Esophagus (tissue), 2 donors: ENCODE measurements around the gene IFITM5. TPM values are rescaled to one million over a fixed set of nuclear protein-coding genes. Genes with fewer than 3 reads are reported as not detected.

ENCODE experiments used
- H3K27ac ChIP-seq, 2 donors: one replicate each; pipeline ENCODE4 v1.5.1; 2013; ENCODE audit warnings: low read depth in 2 of 2, mild to moderate bottlenecking in 2 of 2, inconsistent platforms in 1 of 2, low read length in 1 of 2, moderate library complexity in 1 of 2
- H3K27me3 ChIP-seq, 2 donors: one replicate each; pipeline ENCODE4 v1.6.1; 2013; ENCODE audit warnings: low read length in 2 of 2, control low read depth in 1 of 2, mild to moderate bottlenecking in 1 of 2; ENCODE audit not compliant: insufficient read depth in 2 of 2, control insufficient read depth in 1 of 2
- H3K36me3 ChIP-seq, 2 donors: one replicate each; pipeline ENCODE4 v1.6.1; 2013; ENCODE audit warnings: low read length in 1 of 2; ENCODE audit not compliant: control insufficient read depth in 2 of 2, insufficient read depth in 2 of 2
- H3K4me1 ChIP-seq, 2 donors: one replicate each; pipeline ENCODE4 v1.6.1; 2013; ENCODE audit warnings: low read length in 1 of 2; ENCODE audit not compliant: control insufficient read depth in 2 of 2, insufficient read depth in 2 of 2
- H3K4me3 ChIP-seq, 2 donors: one replicate each; pipeline ENCODE4 v1.5.1; 2013; ENCODE audit warnings: low read length in 2 of 2, mild to moderate bottlenecking in 2 of 2, low read depth in 1 of 2, moderate library complexity in 1 of 2
- H3K9me3 ChIP-seq, 2 donors: one replicate each; pipeline ENCODE4 v1.6.1; 2013; ENCODE audit warnings: mild to moderate bottlenecking in 2 of 2, low read depth in 1 of 2, low read length in 1 of 2, moderate library complexity in 1 of 2; ENCODE audit not compliant: control insufficient read depth in 2 of 2, insufficient read depth in 1 of 2
- WGBS, 2 donors: extraction: QIAGEN DNeasy Blood & Tissue Kit; methylation state at CpG; one replicate each; pipeline ENCODE4 v1.1.7; 2013; 5-methylcytosine and 5-hydroxymethylcytosine counted together
- polyA plus RNA-seq, 2 donors: library from polyadenylated mRNA; stranded (reverse); fragments of 200-250 nt; gene quantifications; one replicate each; pipeline ENCODE4 v1.2.3, GENCODE V29; 2013
- donor health status: healthy with polysubstance abuse.
- donor health status: Bipolar disorder and iron deficiency.

Gene IFITM5
- polyA plus RNA-seq, 2 donors = not detected

DNA sequence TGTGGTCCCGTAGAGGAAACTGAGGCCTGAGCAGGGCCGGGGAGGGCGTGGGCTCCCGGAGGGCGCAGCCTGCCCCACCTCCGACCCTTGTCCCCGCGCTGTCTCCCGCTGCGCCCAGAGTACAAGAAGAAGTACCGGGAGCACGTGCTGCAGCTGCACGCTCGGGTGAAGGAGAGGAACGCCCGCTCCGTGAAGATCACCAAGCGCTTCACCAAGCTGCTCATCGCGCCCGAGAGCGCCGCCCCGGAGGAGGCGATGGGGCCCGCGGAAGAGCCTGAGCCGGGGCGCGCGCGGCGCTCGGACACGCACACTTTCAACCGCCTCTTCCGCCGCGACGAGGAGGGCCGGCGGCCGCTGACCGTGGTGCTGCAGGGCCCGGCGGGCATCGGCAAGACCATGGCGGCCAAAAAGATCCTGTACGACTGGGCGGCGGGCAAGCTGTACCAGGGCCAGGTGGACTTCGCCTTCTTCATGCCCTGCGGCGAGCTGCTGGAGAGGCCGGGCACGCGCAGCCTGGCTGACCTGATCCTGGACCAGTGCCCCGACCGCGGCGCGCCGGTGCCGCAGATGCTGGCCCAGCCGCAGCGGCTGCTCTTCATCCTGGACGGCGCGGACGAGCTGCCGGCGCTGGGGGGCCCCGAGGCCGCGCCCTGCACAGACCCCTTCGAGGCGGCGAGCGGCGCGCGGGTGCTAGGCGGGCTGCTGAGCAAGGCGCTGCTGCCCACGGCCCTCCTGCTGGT, 19.2 kb downstream of the IFITM5 start:
- peak overlapping the region; percentile 23 to 31 for H3K4me3 ChIP-seq
- WGBS, 2 donors = 2% methylated on average over 83 to 85 of the region's 85 CpGs
- H3K27ac ChIP-seq = no peak overlapping the region
- no peaks in the 10 kb centered on the region for H3K9me3 ChIP-seq
- peaks cover 7 to 22% of the 10 kb centered on the region in 2 donors for H3K4me1 ChIP-seq
- peaks cover 0 to 25% of the 10 kb centered on the region in 2 donors for H3K27me3 ChIP-seq
- no peaks in the 10 kb centered on the region for H3K36me3 ChIP-seq

DNA sequence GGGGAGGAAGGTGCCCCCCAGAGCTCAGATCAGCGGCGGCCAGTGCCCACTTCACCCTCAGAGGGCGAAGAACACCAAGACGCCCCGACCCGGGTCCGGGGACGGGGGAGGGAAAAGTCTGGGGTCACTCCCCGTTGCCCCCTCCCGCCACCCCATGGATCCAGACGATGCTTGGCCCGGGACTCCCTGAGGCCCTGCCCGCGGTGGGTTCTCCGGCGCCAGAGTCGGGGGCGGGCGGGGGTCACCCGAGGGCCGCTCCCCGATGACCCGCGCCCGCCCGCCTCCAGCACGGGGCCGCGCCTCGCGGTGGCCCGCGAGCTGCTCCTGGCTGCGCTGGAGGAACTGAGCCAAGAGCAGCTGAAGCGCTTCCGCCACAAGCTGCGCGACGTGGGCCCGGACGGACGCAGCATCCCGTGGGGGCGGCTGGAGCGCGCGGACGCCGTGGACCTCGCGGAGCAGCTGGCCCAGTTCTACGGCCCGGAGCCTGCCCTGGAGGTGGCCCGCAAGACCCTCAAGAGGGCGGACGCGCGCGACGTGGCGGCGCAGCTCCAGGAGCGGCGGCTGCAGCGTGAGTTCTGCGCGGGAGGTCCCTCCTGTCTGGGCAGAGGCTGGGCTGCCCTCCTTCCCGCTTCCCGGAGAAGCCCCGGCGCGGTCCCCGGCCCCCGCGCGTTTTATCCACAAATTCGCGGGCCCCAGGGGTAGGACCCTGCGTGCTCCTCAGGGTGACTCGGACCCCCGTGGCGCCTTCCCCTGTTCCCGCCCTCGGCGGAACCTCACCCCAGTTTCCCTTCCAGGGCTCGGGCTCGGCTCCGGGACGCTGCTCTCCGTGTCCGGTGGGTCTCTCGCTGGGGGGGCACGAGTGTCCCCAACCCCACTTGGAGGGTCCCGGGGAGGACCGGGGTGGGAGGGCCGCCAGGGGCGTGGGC, 20.0 kb downstream of the IFITM5 start:
- H3K4me1 ChIP-seq = peaks cover 7 to 22% of the 10 kb centered on the region in 2 donors
- no peaks in the 10 kb centered on the region for H3K9me3 ChIP-seq
- no peak overlapping the region for H3K27ac ChIP-seq
- WGBS, 2 donors = 12% methylated on average over 89 to 97 of the region's 97 CpGs
- H3K27me3 ChIP-seq = peaks cover 0 to 25% of the 10 kb centered on the region in 2 donors
- H3K36me3 ChIP-seq = no peaks in the 10 kb centered on the region
- H3K4me3 ChIP-seq = peak overlapping the region; percentile 23 to 29

DNA sequence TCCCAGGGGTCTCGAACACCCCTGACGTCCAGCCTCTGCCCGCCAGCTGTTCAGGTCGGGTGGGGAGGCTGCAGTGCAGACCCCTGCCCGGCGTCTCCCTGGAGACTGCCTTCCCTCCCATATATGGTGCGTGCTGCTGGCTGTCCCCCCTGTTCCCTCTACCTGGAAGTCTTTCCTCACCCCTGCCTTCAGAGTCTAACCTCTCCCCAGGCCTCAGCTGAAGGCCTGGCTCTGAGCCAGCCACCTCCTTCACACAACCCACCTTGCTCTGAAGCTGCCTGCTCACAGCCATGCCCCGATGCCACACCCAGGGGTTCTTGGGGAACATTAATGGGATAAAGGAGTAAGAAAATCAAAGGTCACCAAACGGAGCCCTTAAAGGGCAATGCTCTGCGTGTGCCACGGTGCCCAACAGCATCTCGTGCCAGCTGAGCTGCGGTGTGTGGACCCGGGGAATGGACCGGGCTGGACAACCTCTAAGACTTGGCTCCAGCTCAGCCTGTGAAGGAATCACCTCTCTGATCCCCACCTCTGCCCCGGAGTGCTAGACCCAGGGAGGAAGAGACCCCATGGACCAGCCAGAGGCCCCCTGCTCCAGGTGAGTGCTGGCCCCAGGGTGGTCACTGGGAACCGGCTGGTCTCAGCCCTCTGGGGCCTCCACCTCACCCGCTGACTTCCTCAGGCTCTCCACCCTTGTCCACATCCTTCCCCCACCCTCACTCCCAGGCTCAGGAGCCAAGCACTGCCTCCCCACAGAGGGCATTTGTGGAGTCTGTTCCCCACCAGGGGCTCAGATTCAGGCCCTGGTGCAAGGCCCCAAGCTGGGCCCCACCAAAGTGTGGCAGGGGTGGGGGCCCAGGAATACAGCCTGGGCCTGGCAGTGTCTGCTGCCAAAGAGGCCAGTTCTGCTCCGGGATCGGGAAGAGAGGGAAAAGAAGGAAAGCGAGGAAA, 21.1 kb downstream of the IFITM5 start, which contains the start of gene NLRP6:
TSS of gene NLRP6 (plus strand) at position 407 of the 951 bp plus-strand sequence. CDS start at position 570, 163 bp downstream.
- Histone ChIP-seq H3K4me3 (peak within 1 kb of the TSS; percentile 23 to 29), H3K27me3 (peaks cover 0 to 25% of the 10 kb centered on the region in 2 donors), H3K9me3 (no peaks in the 10 kb centered on the region), H3K4me1 (peaks cover 7 to 22% of the 10 kb centered on the region in 2 donors), H3K27ac (no peak within 1 kb of the TSS), H3K36me3 (no peaks in the 10 kb centered on the region)
- 73 to 75% methylated on average over 21 of the region's 21 CpGs for WGBS, 2 donors

DNA sequence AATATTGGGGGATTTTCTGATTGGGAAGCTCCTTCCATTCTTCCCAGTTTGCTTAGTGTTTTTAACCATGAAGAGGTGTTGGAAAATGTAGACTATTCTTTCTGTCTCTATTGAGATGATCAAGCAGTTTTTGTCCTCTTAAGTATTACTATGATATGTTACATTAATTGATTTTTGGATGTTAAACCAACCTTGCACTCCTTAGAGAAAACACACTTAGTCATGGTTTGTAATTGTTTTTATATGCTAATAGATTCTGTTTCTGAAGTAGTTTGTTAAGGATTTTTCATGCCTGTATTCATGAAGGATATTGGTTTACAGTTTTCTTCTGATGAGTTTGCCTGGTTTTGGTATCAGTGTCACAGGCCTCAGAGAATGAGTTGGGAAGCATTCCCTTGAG, 23.1 kb downstream of the IFITM5 start:
- no peak overlapping the region for H3K4me3 ChIP-seq
- H3K4me1 ChIP-seq = peaks cover 4 to 18% of the 10 kb centered on the region in 2 donors
- no peak overlapping the region for H3K27ac ChIP-seq
- H3K36me3 ChIP-seq = no peaks in the 10 kb centered on the region
- H3K27me3 ChIP-seq = peaks cover 0 to 18% of the 10 kb centered on the region in 2 donors
- H3K9me3 ChIP-seq = no peaks in the 10 kb centered on the region

DNA sequence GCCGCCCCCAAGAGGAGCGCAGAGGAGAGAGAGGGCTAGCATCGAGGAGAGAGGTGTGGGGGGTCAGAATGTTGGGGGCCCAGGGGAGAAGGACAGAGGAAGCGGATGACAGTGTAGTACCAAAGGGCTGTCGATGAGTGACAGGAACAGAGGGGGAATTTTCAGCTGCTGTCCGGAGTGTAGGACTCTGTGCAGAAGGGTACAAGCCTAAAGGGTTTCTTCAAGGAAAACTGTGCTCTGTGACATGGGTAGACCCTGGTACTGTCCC, 26.5 kb downstream of the IFITM5 start:
- no peak overlapping the region for H3K27ac ChIP-seq
- H3K36me3 ChIP-seq = no peaks in the 10 kb centered on the region
- no peaks in the 10 kb centered on the region for H3K9me3 ChIP-seq
- no peak overlapping the region for H3K4me3 ChIP-seq
- H3K4me1 ChIP-seq = peaks cover 0 to 4% of the 10 kb centered on the region in 2 donors
- 89 to 95% methylated on average over 6 of the region's 6 CpGs for WGBS, 2 donors
- peaks cover 0 to under 1% of the 10 kb centered on the region in 2 donors for H3K27me3 ChIP-seq

DNA sequence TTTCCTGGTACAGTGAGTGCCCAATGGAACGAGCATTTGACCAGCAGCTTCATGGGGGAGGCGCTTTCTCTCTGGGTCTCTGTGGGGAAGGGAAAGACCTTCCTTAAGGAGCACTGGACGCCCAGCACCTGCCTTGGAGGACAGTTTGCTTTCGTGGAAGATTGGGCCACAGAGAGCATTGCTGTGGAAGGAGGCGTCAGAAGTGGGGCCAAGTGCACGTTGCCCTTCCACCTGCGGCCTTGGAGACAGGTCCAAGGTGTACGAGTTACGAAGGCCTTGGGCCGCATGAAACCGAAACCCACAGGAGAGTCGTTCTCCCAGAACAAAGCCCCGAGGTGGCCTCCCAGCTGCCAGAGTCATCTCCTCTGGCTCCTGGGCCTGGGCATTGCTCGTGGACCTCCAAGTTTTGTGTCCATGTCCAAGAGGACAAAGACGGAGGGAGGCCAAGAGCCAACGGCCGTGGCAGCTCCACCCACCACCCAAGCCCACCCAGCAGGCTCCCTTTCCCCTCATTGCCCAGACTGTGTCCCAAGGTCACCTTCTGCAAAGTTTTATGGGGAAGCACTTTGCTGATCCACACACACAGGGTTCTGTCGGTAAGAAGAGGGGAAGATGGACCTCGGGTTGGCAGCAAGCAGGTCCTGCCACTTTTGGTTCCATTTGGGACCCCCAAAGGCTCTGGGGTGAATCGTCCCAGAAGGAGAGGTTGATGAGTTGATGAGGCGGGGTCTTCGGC, 27.0 kb downstream of the IFITM5 start:
- peaks cover 0 to 6% of the 10 kb centered on the region in 2 donors for H3K4me1 ChIP-seq
- H3K27me3 ChIP-seq = no peaks in the 10 kb centered on the region
- H3K9me3 ChIP-seq = no peaks in the 10 kb centered on the region
- no peaks in the 10 kb centered on the region for H3K36me3 ChIP-seq
- no peak overlapping the region for H3K27ac ChIP-seq
- H3K4me3 ChIP-seq = no peak overlapping the region
- 82 to 86% methylated on average over 22 of the region's 22 CpGs for WGBS, 2 donors

DNA sequence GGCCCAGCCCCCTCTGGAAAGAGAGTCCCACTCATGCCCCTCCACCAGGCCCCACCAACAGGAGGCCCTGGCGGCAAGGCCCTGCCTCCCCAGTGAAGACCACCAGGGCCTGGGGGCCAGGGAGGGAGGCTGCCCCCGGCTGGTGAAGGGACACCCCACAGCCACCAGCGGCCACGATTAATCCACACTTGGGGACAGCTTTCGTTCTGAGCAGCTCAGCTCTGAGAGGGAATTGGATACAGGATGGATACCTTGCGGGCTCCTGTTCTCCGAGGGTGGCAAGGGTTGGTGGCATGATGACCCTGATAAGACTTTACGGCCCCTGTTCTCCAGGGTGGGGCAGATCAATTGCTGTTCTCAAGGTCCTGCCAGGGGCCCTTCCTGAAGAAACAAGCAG, 28.0 kb downstream of the IFITM5 start:
- Histone ChIP-seq H3K27ac (no peak overlapping the region), H3K27me3 (no peaks in the 10 kb centered on the region), H3K4me3 (no peak overlapping the region), H3K4me1 (peaks cover 0 to 6% of the 10 kb centered on the region in 2 donors), H3K9me3 (no peaks in the 10 kb centered on the region), H3K36me3 (no peaks in the 10 kb centered on the region)
- WGBS, 2 donors = 78 to 88% methylated on average over 8 of the region's 8 CpGs

DNA sequence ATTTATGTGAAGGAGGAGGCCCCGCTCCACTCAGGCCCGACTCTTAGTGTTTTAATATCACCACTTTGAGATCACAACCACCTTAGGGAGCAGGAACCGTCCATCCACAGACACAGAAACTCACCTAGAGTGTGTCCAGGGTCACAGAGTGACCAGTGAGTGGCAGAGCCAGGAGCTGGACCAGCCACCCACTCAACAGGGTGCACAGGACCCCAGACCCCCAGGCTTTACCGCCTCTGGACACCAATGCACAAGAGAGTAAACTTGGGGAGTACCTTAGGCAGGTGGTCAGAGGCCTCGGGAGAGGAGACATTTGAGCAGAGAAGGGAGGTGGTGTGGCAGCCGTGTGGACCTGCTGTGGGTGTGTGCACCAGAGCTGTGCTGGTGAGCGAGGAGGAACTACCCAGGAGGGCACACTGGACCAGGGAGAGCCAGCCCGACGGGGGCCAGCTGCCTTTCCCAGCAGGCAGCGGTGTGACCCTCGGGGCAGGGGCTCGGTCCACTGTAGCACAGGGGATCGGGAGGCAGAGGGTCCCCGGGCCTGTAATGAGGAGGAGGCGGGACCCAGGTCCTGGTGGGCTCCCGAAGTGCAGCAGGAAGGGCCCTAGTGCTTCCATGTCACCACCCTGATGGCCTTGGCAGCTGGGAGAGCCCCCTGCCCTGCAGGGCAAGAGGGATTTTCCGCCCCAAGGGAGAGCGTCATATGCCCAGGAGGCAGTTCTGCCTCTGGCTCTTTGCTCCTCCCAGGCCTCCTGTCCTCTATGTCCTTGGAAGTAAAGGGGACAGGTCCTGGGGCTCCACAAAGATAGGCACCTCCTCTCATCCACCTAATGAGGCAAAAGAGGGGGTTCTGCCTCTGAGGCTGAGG, 28.6 kb downstream of the IFITM5 start:
- 76 to 88% methylated on average over 18 of the region's 18 CpGs for WGBS, 2 donors
- Histone ChIP-seq H3K27ac (peak overlapping the region in 1 of 2 donors; percentile 16), H3K4me3 (no peak overlapping the region)

More for the DNA sequence above, 28.6 kb downstream of the IFITM5 start:
- no peaks in the 10 kb centered on the region for H3K9me3 ChIP-seq
- peaks cover 0 to 6% of the 10 kb centered on the region in 2 donors for H3K4me1 ChIP-seq
- no peaks in the 10 kb centered on the region for H3K27me3 ChIP-seq
- H3K36me3 ChIP-seq = no peaks in the 10 kb centered on the region
